WTC11 (cell line): ENCODE results near the gene PMIS2. TPM values are rescaled to one million over a fixed set of nuclear protein-coding genes. Genes with fewer than 3 reads are reported as not detected.
"Not testable (repeated sequence)": the region's sequence is repeated elsewhere in the genome, so short reads cannot be mapped to it uniquely, and the experiment has no call there.

ENCODE experiments used
- ATAC-seq: fragments of 200-7000 bp; cut with Tn5 transposase; 2 replicates; pipeline ENCODE4 v1.10.0; 2021; ENCODE audit warnings: mild to moderate bottlenecking, moderate library complexity
- CTCF ChIA-PET: fragments of 300-600 bp; sonication (Branson Sonifier 250); formaldehyde crosslinking; loops from one replicate; lab custom pipeline; 2021; ENCODE audit warnings: antibody characterized with exemption; lab: Charles Lee
- POLR2A ChIA-PET: fragments of 350-600 bp; sonication (Branson Sonifier 250); formaldehyde crosslinking; loops from one replicate; lab custom pipeline; 2021; ENCODE audit warnings: antibody characterized with exemption; lab: Charles Lee
- DNase-seq: peaks from one replicate; pipeline ENCODE4 v3.0.0; 2021; ENCODE audit warnings: low spot score
- H3K27ac Mint-ChIP-seq: 2 replicates; pipeline ENCODE4 v1.8.0; 2021; ENCODE audit warnings: mixed read lengths
- H3K27me3 Mint-ChIP-seq: 2 replicates; pipeline ENCODE4 v1.8.0; 2021; ENCODE audit warnings: low read depth, mild to moderate bottlenecking, moderate library complexity, mixed read lengths
- H3K36me3 Mint-ChIP-seq: 2 replicates; pipeline ENCODE4 v1.8.0; 2021; ENCODE audit warnings: mixed read lengths
- H3K4me1 Mint-ChIP-seq: 2 replicates; pipeline ENCODE4 v1.8.0; 2022; ENCODE audit warnings: mixed read lengths
- H3K4me3 Mint-ChIP-seq: 2 replicates; pipeline ENCODE4 v1.8.0; 2021; ENCODE audit warnings: mild to moderate bottlenecking, moderate library complexity, mixed read lengths
- H3K9me3 Mint-ChIP-seq: 2 replicates; pipeline ENCODE4 v1.8.0; 2021; ENCODE audit warnings: mixed read lengths
- CREM ChIP-seq: sonication (generic); formaldehyde crosslinking; IDR thresholded peaks from 2 replicates; pipeline ENCODE4 v1.8.1; 2022; ENCODE audit warnings: mild to moderate bottlenecking, missing genetic modification reagents, moderate library complexity
- CTCF ChIP-seq: fragments of 200-600 bp; IDR thresholded peaks from 2 replicates; pipeline ENCODE4 v1.8.0; 2022; ENCODE audit warnings: antibody characterized with exemption
- ERG ChIP-seq: fragments of 250-450 bp; sonication (Bioruptor Pico); IDR thresholded peaks from 2 replicates; pipeline ENCODE4 v1.8.0; 2021; ENCODE audit warnings: mild to moderate bottlenecking
- GRHL2 ChIP-seq: fragments of 250-450 bp; sonication (Bioruptor Pico); IDR thresholded peaks from 2 replicates; pipeline ENCODE4 v1.8.0; 2022; ENCODE audit warnings: mild to moderate bottlenecking, moderate library complexity; ENCODE audit not compliant: insufficient replicate concordance, severe bottlenecking
- MXD4 ChIP-seq: fragments of 250-450 bp; sonication (Bioruptor Pico); IDR thresholded peaks from 2 replicates; pipeline ENCODE4 v1.8.0; 2021; ENCODE audit warnings: mild to moderate bottlenecking, moderate library complexity, borderline replicate concordance
- OVOL2 ChIP-seq: fragments of 250-450 bp; sonication (Bioruptor Pico); IDR thresholded peaks from 2 replicates; pipeline ENCODE4 v1.9.0; 2021; ENCODE audit warnings: mild to moderate bottlenecking, borderline replicate concordance
- SMAD3 ChIP-seq: sonication (generic); formaldehyde crosslinking; IDR thresholded peaks from 2 replicates; pipeline ENCODE4 v1.8.0; 2022; ENCODE audit warnings: missing genetic modification reagents, mild to moderate bottlenecking, borderline replicate concordance
- STAT6 ChIP-seq: sonication (generic); formaldehyde crosslinking; conservative IDR thresholded peaks from 2 replicates; pipeline ENCODE4 v1.8.1; 2023; ENCODE audit warnings: mild to moderate bottlenecking, low read depth, missing genetic modification reagents, moderate library complexity
- ZBTB43 ChIP-seq: sonication (generic); formaldehyde crosslinking; IDR thresholded peaks from 2 replicates; pipeline ENCODE4 v1.8.1; 2023; ENCODE audit warnings: mild to moderate bottlenecking, missing genetic modification reagents
- ZNF425 ChIP-seq: fragments of 250-450 bp; sonication (Bioruptor Pico); conservative IDR thresholded peaks from 2 replicates; pipeline ENCODE4 v1.9.0; 2021; ENCODE audit warnings: mild to moderate bottlenecking
- ZNF532 ChIP-seq: fragments of 250-450 bp; sonication (Bioruptor Pico); IDR thresholded peaks from 2 replicates; pipeline ENCODE4 v1.9.0; 2021; ENCODE audit warnings: mild to moderate bottlenecking, borderline replicate concordance
- total RNA-seq: library from RNA; stranded (reverse); gene quantifications from 3 replicates; pipeline ENCODE4 v1.2.3, GENCODE V29; 2021

Gene PMIS2
- total RNA-seq, 1 experiment from 2014 or later = not detected

- no peak for TF ChIP-seq ZNF532
- no peak for TF ChIP-seq ZNF425 (CRISPR knock-in tag)
- TF ChIP-seq OVOL2 (CRISPR knock-in tag) = no peak
These were observed 4.9 kb downstream of the PMIS2 start (continued) for GRCh38 chr19:35590875-35591274.

- CTCF ChIA-PET = interaction anchor here (0.6 to 2.3 kb wide), 15 partner anchors 9 to 239 kb away, joined by 3 to 26 read pairs (median 5); partner anchors contain the start of genes DMKN and LIN37
- TF ChIP-seq GRHL2 (CRISPR knock-in tag) (no peak), CREM (CRISPR knock-in tag) (no peak), CTCF (peak; percentile 43; the same call in 1 of the 2 replicates)
- Mint-ChIP-seq H3K27ac (no peak overlapping the region; the same call in 1 of the 2 replicates), H3K9me3 (peaks cover 7% of the 10 kb centered on the region), H3K27me3 (peaks cover 19% of the 10 kb centered on the region), H3K4me1 (no peaks in the 10 kb centered on the region), H3K4me3 (no peak overlapping the region), H3K36me3 (no peaks in the 10 kb centered on the region)
- POLR2A ChIA-PET = interaction anchor here (1.3 to 1.4 kb wide), 2 partner anchors 35 to 82 kb away, joined by 3 to 4 read pairs; no protein-coding TSS in a partner anchor
- DNase-seq (peak; percentile 40), ATAC-seq (peak; percentile 78)
These were observed 6.3 kb downstream of the PMIS2 start for GRCh38 chr19:35592226-35592625.

- ATAC-seq, H3K27ac Mint-ChIP-seq, H3K4me1 Mint-ChIP-seq, H3K4me3 Mint-ChIP-seq, H3K36me3 Mint-ChIP-seq, CTCF ChIA-PET, DNase-seq, H3K9me3 Mint-ChIP-seq, POLR2A ChIA-PET: not testable (repeated sequence)
- H3K27me3 Mint-ChIP-seq = peaks cover 22% of the 10 kb centered on the region
These were observed 9.1 kb downstream of the PMIS2 start for GRCh38 chr19:35595026-35595425.

- TF ChIP-seq GRHL2 (CRISPR knock-in tag) = no peak
- no peak for TF ChIP-seq STAT6 (CRISPR knock-in tag)
- TF ChIP-seq ZBTB43 = no peak
- TF ChIP-seq MXD4 = no peak
- no peak for TF ChIP-seq CREM (CRISPR knock-in tag)
- no peak for TF ChIP-seq SMAD3
- no peak for TF ChIP-seq ERG (CRISPR knock-in tag)
- ATAC-seq (no peak), DNase-seq (no peak)
- Mint-ChIP-seq H3K27me3 (peaks cover 27% of the 10 kb centered on the region), H3K27ac (no peak overlapping the region), H3K4me1 (no peaks in the 10 kb centered on the region), H3K4me3 (no peak overlapping the region), H3K9me3 (peaks cover 7% of the 10 kb centered on the region), H3K36me3 (no peaks in the 10 kb centered on the region)
- CTCF ChIA-PET = no interaction called here
- POLR2A ChIA-PET = no interaction called here
These were observed 10.0 kb downstream of the PMIS2 start for GRCh38 chr19:35595928-35596327.
